GM21786 (cell line): ENCODE data around the gene PITPNB.

Experiments
- ATAC-seq: cut with Tn5 transposase; IDR thresholded peaks from one replicate; pipeline ENCODE4 v1.9.1; 2021; ENCODE audit not compliant: unreplicated experiment

The PITPNB gene

DNA sequence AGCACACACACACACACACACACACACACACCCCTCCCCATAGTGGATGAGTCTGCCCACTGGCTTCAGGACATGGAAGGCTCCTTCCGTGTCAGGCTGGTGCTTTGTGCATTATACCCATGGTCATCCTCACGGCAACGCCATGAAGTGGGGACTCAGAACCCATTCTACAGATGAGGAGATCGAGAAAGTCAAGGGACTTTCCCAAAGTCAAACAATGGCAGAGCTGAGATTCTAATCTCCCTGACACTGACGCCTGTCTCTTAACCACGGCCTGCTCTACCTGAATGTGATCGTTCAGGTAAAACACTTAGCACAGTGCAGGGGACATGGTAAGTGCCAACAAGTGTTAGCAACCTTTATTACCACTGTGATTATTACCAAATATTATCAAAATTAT, 113.2 kb downstream of the PITPNB start:
- ATAC-seq: no peak

DNA sequence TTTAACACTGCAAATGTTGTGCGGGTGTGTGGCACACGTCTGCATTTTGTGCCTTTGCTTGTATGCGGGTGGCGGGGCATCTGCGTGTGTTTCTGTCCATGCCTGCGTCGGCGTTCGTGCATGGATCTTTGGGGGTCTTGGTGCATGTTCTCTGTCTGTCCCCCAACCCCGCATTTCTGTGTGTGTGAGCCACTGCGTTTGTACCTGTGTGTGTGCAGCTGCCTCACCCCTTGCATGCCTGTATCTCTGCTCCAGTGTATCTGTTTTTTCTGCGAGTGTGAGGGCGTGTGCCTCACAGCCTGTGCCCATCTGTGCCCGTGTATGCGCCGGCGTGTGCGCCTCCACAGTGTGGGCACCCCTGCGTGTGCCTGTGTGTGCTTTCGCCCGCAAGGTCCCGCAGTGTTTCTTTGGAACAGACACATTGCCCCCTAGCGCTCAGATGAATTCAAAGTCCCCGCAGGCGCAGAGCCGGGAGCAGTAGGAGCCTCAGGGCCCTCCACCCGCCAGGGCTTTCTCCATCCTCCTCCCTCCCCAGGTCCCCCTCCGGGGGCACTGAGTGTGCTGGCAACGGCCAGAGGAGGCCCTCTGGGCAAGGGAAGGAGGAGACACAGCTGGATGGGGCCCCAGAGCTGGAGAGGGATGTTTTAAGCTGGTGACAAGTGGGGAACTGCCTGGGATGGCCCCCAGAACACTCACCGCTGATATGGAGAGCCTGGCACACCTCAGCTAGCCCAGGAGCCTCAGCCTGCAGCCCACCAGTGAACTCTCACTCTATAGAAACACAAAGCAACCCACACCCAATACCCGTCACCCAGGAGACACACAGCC, 114.4 kb downstream of the PITPNB start:
- ATAC-seq: no peak

- ATAC-seq: no peak
These were observed 115.1 kb downstream of the PITPNB start for GRCh38 chr22:27803841-27804415.

DNA sequence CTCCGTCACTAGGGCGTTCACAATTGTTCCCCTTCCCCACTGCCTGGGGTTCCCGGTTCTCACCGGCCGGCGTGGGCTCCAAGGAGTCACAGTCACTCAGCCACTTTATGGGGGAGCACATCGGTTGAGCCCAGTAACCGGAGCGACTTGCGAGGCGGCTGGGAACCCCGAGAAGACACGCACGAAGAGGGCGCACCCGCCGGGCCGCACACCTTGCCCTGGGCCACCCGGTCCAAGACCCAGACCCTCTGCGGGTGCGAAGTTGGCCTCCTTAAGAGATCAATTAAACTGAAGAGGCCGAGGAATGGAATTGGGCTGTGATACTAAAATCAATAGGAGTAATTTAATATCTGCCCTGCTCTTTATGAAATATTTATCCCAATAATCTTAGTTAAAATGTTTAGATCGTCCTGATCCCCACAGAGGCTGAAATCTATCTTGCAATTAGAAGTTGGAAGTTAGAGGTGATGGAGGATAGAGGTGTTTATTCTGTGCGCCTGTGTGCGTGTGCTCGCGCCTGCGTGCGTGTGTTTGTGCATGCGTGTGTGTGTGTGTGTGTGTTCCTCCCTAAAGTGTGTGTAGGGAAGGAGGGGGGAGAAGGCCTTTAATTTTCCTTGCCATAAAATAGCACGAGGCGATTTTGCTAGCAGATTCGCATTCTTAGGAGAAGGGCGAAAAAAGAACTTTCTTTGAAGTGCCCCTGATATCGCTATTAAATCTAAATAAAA, 116.5 kb downstream of the PITPNB start:
- ATAC-seq: no peak
